Measurements from ENCODE around the gene RHOB.
A peak's percentile ranks its signal among the peaks of the same experiment; 100 is the strongest.
"Not testable (repeated sequence)": the region's sequence is repeated elsewhere in the genome, so short reads cannot be mapped to it uniquely, and the experiment has no call there.

RHOB gene

GRCh38 chr2:20446917-20447436 is at the start of gene RHOB:
Gene RHOB, plus strand, starts transcription at chr2:20447074. Its CDS starts 392 bp downstream, at chr2:20447466.
- DNase-seq: peak; percentile 99 to 100

GRCh38 chr2:20397811-20398447 is 48.9 kb upstream of the RHOB start:
- no peak for DNase-seq

GRCh38 chr2:20398956-20399567 is 47.8 kb upstream of the RHOB start:
- DNase-seq: no peak

GRCh38 chr2:20400306-20400705 is 46.6 kb upstream of the RHOB start:
- no peak for DNase-seq

GRCh38 chr2:20400787-20401488 is 45.9 kb upstream of the RHOB start:
- no peak for DNase-seq

- DNase-seq: no peak
Measured at GRCh38 chr2:20401489-20401835, 45.4 kb upstream of the RHOB start.

GRCh38 chr2:20403774-20404312 is 43.0 kb upstream of the RHOB start:
- DNase-seq: no peak

GRCh38 chr2:20404950-20405349 is 41.9 kb upstream of the RHOB start:
- DNase-seq: no peak

GRCh38 chr2:20409039-20409438 is 37.8 kb upstream of the RHOB start:
- DNase-seq: no peak

- DNase-seq: no peak
Measured at GRCh38 chr2:20410556-20411277, 36.2 kb upstream of the RHOB start.

- peak in 1 of 2 experiments; percentile 31 for DNase-seq
Measured at GRCh38 chr2:20411361-20411894, 35.4 kb upstream of the RHOB start.

- no peak for DNase-seq
Measured at GRCh38 chr2:20414806-20415205, 32.1 kb upstream of the RHOB start.

GRCh38 chr2:20415511-20415918 is 31.4 kb upstream of the RHOB start:
- no peak for DNase-seq

GRCh38 chr2:20416723-20417122 is 30.2 kb upstream of the RHOB start:
- DNase-seq: no peak

- not testable (repeated sequence) for DNase-seq
Measured at GRCh38 chr2:20417230-20417821, 29.5 kb upstream of the RHOB start.

- no peak for DNase-seq
Measured at GRCh38 chr2:20418519-20418918, 28.4 kb upstream of the RHOB start.

GRCh38 chr2:20419007-20419576 is 27.8 kb upstream of the RHOB start:
- DNase-seq: no peak

GRCh38 chr2:20419752-20420151 is 27.1 kb upstream of the RHOB start:
- no peak for DNase-seq

GRCh38 chr2:20421336-20421987 is 25.4 kb upstream of the RHOB start:
- no peak for DNase-seq

GRCh38 chr2:20421988-20422370 is 24.9 kb upstream of the RHOB start:
- no peak for DNase-seq
